PFSK-1 (cell line): ENCODE measurements around the gene ELOVL4.

ENCODE experiments used
- FOXP2 ChIP-seq: optimal IDR thresholded peaks from 2 replicates; pipeline ENCODE3; 2011; ENCODE audit warnings: borderline replicate concordance, control low read depth, inconsistent platforms; ENCODE audit not compliant: insufficient read depth; ENCODE audit errors: extremely low read length, extremely low read depth
- POLR2AphosphoS5 ChIP-seq: IDR thresholded peaks from 2 replicates; pipeline ENCODE4 v1.6.1; 2012; ENCODE audit warnings: low read depth, mild to moderate bottlenecking, control low read depth, low read length, moderate library complexity
- SIN3A ChIP-seq: IDR thresholded peaks from 2 replicates; pipeline ENCODE4 v1.6.1; 2012; ENCODE audit warnings: mild to moderate bottlenecking, low read length, moderate library complexity, borderline replicate concordance; ENCODE audit not compliant: insufficient read depth
- TAF1 ChIP-seq: IDR thresholded peaks from 2 replicates; pipeline ENCODE4 v1.6.1; 2012; ENCODE audit warnings: low read length, control low read depth, borderline replicate concordance; ENCODE audit not compliant: insufficient read depth
- TF ChIP-seq, protein P1 (sequence below), 2 experiments: IDR thresholded peaks; 2 replicates each; pipeline versions ENCODE4 v1.6.1 to v1.8.0; 2011 to 2012; ENCODE audit warnings: low read depth in 2 of 2, low read length in 2 of 2, control low read depth in 1 of 2, inconsistent platforms in 1 of 2, mild to moderate bottlenecking in 1 of 2, moderate library complexity in 1 of 2; ENCODE audit not compliant: insufficient read depth in 1 of 2

Gene ELOVL4

DNA sequence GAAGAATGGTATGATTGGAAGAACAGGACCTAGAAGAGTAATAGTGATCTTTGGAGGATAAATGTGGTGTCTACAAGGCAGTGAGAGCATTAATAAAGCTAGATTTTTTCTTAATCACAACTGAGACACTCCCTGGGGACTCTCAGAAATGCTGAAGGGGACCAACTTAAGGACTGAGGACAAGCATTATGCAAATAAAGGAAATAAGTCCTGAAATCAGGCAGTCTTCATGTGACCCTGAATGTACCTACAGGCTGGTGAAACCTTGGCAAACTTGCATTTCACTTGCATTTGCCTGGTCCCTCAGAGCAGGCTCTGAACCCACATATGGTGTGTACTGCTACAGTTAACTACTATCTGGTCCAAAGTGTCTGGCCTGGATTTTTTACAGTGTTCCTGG lies 37.8 kb upstream of the ELOVL4 start:
- TF ChIP-seq FOXP2, result no peak

DNA sequence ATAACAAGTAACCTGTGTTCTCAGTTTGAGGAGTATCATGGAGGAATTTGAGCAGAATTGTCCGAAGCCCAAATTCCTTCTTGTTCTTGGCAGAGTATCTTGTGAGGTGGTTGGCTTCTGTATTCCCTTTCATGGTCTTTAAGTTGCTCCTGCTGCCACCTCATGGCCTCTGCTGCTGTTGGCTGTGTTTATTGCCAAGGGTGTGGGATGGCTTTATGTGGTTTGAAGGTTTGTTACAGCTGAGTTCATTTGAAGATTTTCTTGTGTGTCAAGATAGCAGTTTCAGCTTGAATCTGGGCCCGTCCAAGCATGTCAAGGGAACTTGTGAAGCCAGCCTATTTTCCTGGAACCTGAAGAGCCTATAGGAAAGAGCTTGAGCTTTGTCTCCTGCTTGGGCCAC lies 36.9 kb upstream of the ELOVL4 start:
- TF ChIP-seq SIN3A (no peak), POLR2AphosphoS5 (no peak), TAF1 (no peak), FOXP2 (no peak)
- TF ChIP-seq, protein P1, sequence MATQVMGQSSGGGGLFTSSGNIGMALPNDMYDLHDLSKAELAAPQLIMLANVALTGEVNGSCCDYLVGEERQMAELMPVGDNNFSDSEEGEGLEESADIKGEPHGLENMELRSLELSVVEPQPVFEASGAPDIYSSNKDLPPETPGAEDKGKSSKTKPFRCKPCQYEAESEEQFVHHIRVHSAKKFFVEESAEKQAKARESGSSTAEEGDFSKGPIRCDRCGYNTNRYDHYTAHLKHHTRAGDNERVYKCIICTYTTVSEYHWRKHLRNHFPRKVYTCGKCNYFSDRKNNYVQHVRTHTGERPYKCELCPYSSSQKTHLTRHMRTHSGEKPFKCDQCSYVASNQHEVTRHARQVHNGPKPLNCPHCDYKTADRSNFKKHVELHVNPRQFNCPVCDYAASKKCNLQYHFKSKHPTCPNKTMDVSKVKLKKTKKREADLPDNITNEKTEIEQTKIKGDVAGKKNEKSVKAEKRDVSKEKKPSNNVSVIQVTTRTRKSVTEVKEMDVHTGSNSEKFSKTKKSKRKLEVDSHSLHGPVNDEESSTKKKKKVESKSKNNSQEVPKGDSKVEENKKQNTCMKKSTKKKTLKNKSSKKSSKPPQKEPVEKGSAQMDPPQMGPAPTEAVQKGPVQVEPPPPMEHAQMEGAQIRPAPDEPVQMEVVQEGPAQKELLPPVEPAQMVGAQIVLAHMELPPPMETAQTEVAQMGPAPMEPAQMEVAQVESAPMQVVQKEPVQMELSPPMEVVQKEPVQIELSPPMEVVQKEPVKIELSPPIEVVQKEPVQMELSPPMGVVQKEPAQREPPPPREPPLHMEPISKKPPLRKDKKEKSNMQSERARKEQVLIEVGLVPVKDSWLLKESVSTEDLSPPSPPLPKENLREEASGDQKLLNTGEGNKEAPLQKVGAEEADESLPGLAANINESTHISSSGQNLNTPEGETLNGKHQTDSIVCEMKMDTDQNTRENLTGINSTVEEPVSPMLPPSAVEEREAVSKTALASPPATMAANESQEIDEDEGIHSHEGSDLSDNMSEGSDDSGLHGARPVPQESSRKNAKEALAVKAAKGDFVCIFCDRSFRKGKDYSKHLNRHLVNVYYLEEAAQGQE (IDR thresholded peaks at IDR 0.05; ENCODE audit: insufficient read depth in 1 of 2, low read depth in 2 of 2, low read length in 2 of 2), result no peak

DNA sequence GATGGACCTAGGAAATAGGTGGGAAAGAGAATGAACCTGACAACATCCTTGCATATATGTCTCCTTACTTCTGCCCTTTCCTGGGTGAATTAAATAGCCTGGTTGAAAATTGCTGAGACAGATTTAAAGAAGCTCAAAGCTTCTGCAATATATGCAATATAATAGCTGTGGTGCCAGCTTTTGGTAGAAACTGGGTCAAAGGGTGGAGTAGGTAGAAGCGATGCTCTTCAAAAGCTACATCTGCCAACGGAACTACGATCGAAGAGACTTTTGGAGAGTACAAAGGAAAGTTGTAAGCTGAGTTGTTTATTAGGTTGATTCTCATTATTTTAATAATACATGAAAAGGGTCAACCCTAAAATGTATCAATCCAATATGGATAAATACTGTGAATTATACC lies 34.3 kb upstream of the ELOVL4 start:
- no peak for TF ChIP-seq TAF1
- no peak for TF ChIP-seq FOXP2
- TF ChIP-seq, protein P1 (IDR thresholded peaks at IDR 0.05; ENCODE audit: insufficient read depth in 1 of 2, low read depth in 2 of 2, low read length in 2 of 2), result no peak
- TF ChIP-seq SIN3A, result no peak
- TF ChIP-seq POLR2AphosphoS5, result no peak

DNA sequence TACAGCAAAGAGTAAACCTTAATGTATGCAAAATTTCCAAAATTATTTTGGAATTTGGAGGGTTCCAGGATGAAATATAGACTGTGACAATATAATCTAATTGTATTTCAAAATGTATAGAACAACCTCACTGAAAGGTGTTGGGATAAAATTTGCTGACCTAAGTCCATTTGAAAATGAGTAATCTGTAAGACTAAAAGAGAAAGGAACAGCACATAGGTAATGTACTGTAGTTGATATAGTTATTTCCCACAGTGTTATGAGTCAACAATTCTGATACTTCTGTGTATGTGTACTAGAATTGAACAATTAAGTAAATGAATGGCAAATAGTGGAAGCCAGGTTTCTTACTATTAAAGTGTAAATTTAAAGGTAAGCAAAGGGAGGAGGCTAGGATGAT lies 23.8 kb upstream of the ELOVL4 start:
- TF ChIP-seq TAF1 (no peak), FOXP2 (no peak), SIN3A (no peak), POLR2AphosphoS5 (no peak)
- TF ChIP-seq, protein P1 (IDR thresholded peaks at IDR 0.05; ENCODE audit: insufficient read depth in 1 of 2, low read depth in 2 of 2, low read length in 2 of 2), result no peak

DNA sequence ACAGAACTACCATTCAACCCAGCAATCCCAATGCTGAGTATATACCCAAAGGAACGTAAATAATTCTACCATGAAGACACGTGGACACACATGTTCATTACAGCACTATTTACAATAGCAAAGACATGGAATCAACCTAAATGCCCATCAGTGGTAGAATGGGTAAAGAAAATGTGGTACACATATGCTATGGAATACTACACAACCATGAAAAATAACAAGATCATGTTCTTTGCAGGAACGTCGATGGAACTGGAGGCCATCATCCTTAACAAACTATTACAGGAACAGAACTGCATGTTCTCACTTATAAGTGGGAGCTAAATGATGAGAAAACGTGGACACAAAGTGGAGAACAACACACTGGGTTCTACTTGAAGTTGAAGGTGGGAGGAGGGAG lies 22.4 kb upstream of the ELOVL4 start:
- TF ChIP-seq FOXP2 (no peak), SIN3A (no peak)

DNA sequence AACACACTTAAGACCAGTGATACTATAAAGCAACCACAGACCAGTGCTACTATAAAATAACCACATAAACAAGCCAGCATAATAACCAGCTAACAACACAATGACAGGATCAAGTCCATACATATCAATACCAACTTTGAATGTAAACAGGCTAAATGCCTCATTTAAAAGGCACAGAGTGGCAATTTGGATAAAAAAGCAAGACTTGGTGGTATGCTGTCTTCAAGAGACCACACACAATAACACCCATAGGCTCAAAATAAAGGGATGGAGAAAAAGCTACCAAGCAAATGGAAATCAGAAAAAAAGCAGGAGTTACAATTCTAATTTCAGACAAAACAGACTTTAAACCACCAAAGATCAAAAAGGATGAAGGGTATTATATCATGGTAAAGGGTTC lies 19.8 kb upstream of the ELOVL4 start:
- TF ChIP-seq SIN3A (no peak), FOXP2 (no peak), POLR2AphosphoS5 (no peak), TAF1 (no peak)
- TF ChIP-seq, protein P1 (IDR thresholded peaks at IDR 0.05; ENCODE audit: insufficient read depth in 1 of 2, low read depth in 2 of 2, low read length in 2 of 2), result no peak
